HCT116 (cell line): ENCODE data around the gene TOMM34.

Source experiments
- CEBPB ChIP-seq: IDR thresholded peaks from 2 replicates; pipeline ENCODE4 v1.6.1; 2012; ENCODE audit warnings: low read depth
- EZH2 ChIP-seq: fragments of 200-600 bp; sonication (generic); IDR thresholded peaks from 2 replicates; pipeline ENCODE4 v1.6.1; 2017; ENCODE audit warnings: antibody characterized with exemption, mixed run types
- JUND ChIP-seq: IDR thresholded peaks from 2 replicates; pipeline ENCODE4 v1.6.1; 2012
- POLR2A ChIP-seq: IDR thresholded peaks from 2 replicates; pipeline ENCODE4 v1.7.0; 2011; ENCODE audit warnings: borderline replicate concordance; ENCODE audit not compliant: insufficient read depth, insufficient read length; ENCODE audit errors: extremely low read depth
- SIN3A ChIP-seq: IDR thresholded peaks from 2 replicates; pipeline ENCODE4 v1.6.1; 2012; ENCODE audit warnings: low read depth
- SP1 ChIP-seq: IDR thresholded peaks from 2 replicates; pipeline ENCODE4 v1.6.1; 2012; ENCODE audit warnings: low read depth
- SRF ChIP-seq: IDR thresholded peaks from 2 replicates; pipeline ENCODE4 v1.6.1; 2012; ENCODE audit warnings: low read depth
- YY1 ChIP-seq: IDR thresholded peaks from 2 replicates; pipeline ENCODE4 v1.6.1; 2011; ENCODE audit warnings: low read length, low read depth, moderate library complexity, mild to moderate bottlenecking; ENCODE audit not compliant: insufficient replicate concordance; ENCODE audit errors: extremely low read depth
- ZNF274 ChIP-seq: fragments of 200-500 bp; sonication (Bioruptor generic); IDR thresholded peaks from 2 replicates; pipeline ENCODE4 v1.6.1; 2014; ENCODE audit warnings: mild to moderate bottlenecking, low read depth, low read length, inconsistent platforms
- TF ChIP-seq, protein P1 (sequence below): IDR thresholded peaks from 2 replicates; pipeline ENCODE4 v1.6.1; 2012; ENCODE audit warnings: low read depth
- TF ChIP-seq, protein P2 (sequence below), 3 experiments: fragments of 200-600 bp in 1 of 3; sonication (generic) in 1 of 3; IDR thresholded peaks in 2 of 3; conservative IDR thresholded peaks in 1 of 3; 2 replicates each; pipeline ENCODE4 v1.5.1; 2012 to 2017; ENCODE audit warnings: low read depth in 2 of 3, low read length in 2 of 3, antibody characterized with exemption in 1 of 3, borderline replicate concordance in 1 of 3, control low read depth in 1 of 3, mild to moderate bottlenecking in 1 of 3, mixed read lengths in 1 of 3, mixed run types in 1 of 3, moderate library complexity in 1 of 3; ENCODE audit not compliant: insufficient read depth in 1 of 3
- TF ChIP-seq, protein P3 (sequence below): IDR thresholded peaks from 2 replicates; pipeline ENCODE4 v1.6.1; 2012
- TF ChIP-seq, protein P4 (sequence below): IDR thresholded peaks from 2 replicates; pipeline ENCODE4 v1.6.1; 2012

DNA sequence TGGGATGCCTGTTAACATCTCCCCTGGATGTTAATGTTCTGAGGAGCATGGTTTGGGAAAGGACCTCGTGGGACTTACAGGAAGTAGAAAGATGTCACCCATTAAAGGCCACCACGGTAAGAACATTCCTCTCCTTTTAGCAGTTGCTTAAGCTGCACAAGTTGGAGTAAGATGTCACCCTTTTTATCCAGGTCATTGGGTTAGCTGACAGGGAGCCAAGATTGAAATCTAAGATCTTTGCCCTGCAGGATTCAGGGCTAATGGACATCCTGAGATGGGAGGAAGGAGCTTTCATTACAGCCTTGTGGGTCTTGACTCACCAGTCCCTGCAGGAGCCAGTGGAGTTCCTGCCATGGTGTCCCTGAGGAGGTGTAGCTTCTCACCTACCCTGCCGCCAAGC is 28.3 kb downstream of the TOMM34 start:
- TF ChIP-seq, protein P1, sequence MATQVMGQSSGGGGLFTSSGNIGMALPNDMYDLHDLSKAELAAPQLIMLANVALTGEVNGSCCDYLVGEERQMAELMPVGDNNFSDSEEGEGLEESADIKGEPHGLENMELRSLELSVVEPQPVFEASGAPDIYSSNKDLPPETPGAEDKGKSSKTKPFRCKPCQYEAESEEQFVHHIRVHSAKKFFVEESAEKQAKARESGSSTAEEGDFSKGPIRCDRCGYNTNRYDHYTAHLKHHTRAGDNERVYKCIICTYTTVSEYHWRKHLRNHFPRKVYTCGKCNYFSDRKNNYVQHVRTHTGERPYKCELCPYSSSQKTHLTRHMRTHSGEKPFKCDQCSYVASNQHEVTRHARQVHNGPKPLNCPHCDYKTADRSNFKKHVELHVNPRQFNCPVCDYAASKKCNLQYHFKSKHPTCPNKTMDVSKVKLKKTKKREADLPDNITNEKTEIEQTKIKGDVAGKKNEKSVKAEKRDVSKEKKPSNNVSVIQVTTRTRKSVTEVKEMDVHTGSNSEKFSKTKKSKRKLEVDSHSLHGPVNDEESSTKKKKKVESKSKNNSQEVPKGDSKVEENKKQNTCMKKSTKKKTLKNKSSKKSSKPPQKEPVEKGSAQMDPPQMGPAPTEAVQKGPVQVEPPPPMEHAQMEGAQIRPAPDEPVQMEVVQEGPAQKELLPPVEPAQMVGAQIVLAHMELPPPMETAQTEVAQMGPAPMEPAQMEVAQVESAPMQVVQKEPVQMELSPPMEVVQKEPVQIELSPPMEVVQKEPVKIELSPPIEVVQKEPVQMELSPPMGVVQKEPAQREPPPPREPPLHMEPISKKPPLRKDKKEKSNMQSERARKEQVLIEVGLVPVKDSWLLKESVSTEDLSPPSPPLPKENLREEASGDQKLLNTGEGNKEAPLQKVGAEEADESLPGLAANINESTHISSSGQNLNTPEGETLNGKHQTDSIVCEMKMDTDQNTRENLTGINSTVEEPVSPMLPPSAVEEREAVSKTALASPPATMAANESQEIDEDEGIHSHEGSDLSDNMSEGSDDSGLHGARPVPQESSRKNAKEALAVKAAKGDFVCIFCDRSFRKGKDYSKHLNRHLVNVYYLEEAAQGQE: no peak
- TF ChIP-seq, protein P2, sequence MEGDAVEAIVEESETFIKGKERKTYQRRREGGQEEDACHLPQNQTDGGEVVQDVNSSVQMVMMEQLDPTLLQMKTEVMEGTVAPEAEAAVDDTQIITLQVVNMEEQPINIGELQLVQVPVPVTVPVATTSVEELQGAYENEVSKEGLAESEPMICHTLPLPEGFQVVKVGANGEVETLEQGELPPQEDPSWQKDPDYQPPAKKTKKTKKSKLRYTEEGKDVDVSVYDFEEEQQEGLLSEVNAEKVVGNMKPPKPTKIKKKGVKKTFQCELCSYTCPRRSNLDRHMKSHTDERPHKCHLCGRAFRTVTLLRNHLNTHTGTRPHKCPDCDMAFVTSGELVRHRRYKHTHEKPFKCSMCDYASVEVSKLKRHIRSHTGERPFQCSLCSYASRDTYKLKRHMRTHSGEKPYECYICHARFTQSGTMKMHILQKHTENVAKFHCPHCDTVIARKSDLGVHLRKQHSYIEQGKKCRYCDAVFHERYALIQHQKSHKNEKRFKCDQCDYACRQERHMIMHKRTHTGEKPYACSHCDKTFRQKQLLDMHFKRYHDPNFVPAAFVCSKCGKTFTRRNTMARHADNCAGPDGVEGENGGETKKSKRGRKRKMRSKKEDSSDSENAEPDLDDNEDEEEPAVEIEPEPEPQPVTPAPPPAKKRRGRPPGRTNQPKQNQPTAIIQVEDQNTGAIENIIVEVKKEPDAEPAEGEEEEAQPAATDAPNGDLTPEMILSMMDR (IDR thresholded peaks at IDR 0.05 in 2 of 3, conservative IDR thresholded peaks at IDR 0.05 in 1 of 3; ENCODE audit: borderline replicate concordance in 1 of 3, insufficient read depth in 1 of 3, low read depth in 2 of 3, low read length in 2 of 3): no peak
- TF ChIP-seq JUND (no peak), SRF (no peak), ZNF274 (no peak), EZH2 (no peak), SIN3A (no peak), CEBPB (no peak), YY1 (no peak), SP1 (no peak), POLR2A (no peak)
- TF ChIP-seq, protein P3, sequence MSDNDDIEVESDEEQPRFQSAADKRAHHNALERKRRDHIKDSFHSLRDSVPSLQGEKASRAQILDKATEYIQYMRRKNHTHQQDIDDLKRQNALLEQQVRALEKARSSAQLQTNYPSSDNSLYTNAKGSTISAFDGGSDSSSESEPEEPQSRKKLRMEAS: no peak
- TF ChIP-seq, protein P4, sequence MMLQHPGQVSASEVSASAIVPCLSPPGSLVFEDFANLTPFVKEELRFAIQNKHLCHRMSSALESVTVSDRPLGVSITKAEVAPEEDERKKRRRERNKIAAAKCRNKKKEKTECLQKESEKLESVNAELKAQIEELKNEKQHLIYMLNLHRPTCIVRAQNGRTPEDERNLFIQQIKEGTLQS: no peak
